OCI-LY1 (cell line): ENCODE results near the gene EPHB2.

Experiments used
- H2AFZ ChIP-seq: fragments of 200-600 bp; sonication (generic), shearing (Covaris generic); 2 replicates; pipeline ENCODE4 v1.6.0; 2014; ENCODE audit warnings: antibody characterized with exemption, mild to moderate bottlenecking, low read length
- H3F3A ChIP-seq: fragments of 200-600 bp; sonication (generic), shearing (Covaris generic); 2 replicates; pipeline ENCODE4 v1.6.0; 2014; ENCODE audit warnings: mild to moderate bottlenecking, antibody characterized with exemption, low read length, moderate library complexity; ENCODE audit not compliant: insufficient read depth
- H3K27ac ChIP-seq: fragments of 200-600 bp; sonication (generic); 2 replicates; pipeline ENCODE4 v1.5.1; 2014; ENCODE audit warnings: low read length, mixed run types, mild to moderate bottlenecking, low read depth; ENCODE audit not compliant: poor library complexity, severe bottlenecking
- H3K27me3 ChIP-seq: fragments of 200-600 bp; sonication (generic); 2 replicates; pipeline ENCODE4 v1.6.0; 2014; ENCODE audit warnings: antibody characterized with exemption, mild to moderate bottlenecking, low read length, moderate library complexity; ENCODE audit not compliant: insufficient read depth
- H3K36me3 ChIP-seq: fragments of 200-600 bp; sonication (generic); 2 replicates; pipeline ENCODE4 v1.6.1; 2014; ENCODE audit warnings: mild to moderate bottlenecking, antibody characterized with exemption, low read length, moderate library complexity, mixed read lengths; ENCODE audit not compliant: insufficient read depth
- H3K4me1 ChIP-seq: fragments of 200-600 bp; sonication (generic); 2 replicates; pipeline ENCODE4 v1.5.1; 2014; ENCODE audit warnings: mild to moderate bottlenecking, low read length, moderate library complexity; ENCODE audit not compliant: insufficient read depth, severe bottlenecking
- H3K4me2 ChIP-seq: fragments of 200-600 bp; sonication (generic), shearing (Covaris generic); 2 replicates; pipeline ENCODE4 v1.6.1; 2014; ENCODE audit warnings: low read length
- H3K4me3 ChIP-seq: fragments of 200-600 bp; sonication (generic); 2 replicates; pipeline ENCODE4 v1.5.1; 2014; ENCODE audit warnings: low read length, low read depth, mild to moderate bottlenecking, mixed read lengths; ENCODE audit not compliant: poor library complexity, severe bottlenecking
- H3K79me2 ChIP-seq: fragments of 200-600 bp; shearing (Covaris generic); 2 replicates; pipeline ENCODE4 v1.6.1; 2016; ENCODE audit warnings: mixed run types, low read length, mixed read lengths; ENCODE audit not compliant: insufficient read depth
- H3K9ac ChIP-seq: fragments of 200-600 bp; sonication (generic), shearing (Covaris generic); 2 replicates; pipeline ENCODE4 v1.6.1; 2014; ENCODE audit warnings: mild to moderate bottlenecking, low read length, mixed read lengths
- H3K9me2 ChIP-seq: fragments of 200-600 bp; sonication (generic), shearing (Covaris generic); 2 replicates; pipeline ENCODE4 v1.6.1; 2014; ENCODE audit warnings: low read depth, mild to moderate bottlenecking, low read length, mixed read lengths
- H3K9me3 ChIP-seq: fragments of 200-600 bp; shearing (Covaris generic); 2 replicates; pipeline ENCODE4 v1.6.1; 2014; ENCODE audit warnings: low read length, mixed read lengths
- H4K20me1 ChIP-seq: fragments of 200-600 bp; sonication (generic), shearing (Covaris generic); 2 replicates; pipeline ENCODE4 v1.6.0; 2016; ENCODE audit warnings: mild to moderate bottlenecking, low read length; ENCODE audit not compliant: insufficient read depth
- CTCF ChIP-seq: fragments of 200-600 bp; sonication (generic), shearing (Covaris generic); IDR thresholded peaks from 2 replicates; pipeline ENCODE4 v1.5.1; 2017; ENCODE audit warnings: mild to moderate bottlenecking, antibody characterized with exemption, low read length, moderate library complexity, mixed read lengths
- EZH2 ChIP-seq: fragments of 200-600 bp; sonication (generic), shearing (Covaris generic); IDR thresholded peaks from 2 replicates; pipeline ENCODE4 v1.8.0; 2017; ENCODE audit warnings: borderline replicate concordance, mixed run types, mild to moderate bottlenecking, antibody characterized with exemption, low read length, moderate library complexity, mixed read lengths

EPHB2 gene

GRCh38 chr1:22795366-22795714 lies 84.7 kb downstream of the EPHB2 start:
- Histone ChIP-seq H3K9ac (no peak overlapping the region), H2AFZ (no peak overlapping the region), H3F3A (no peaks in the 10 kb centered on the region), H4K20me1 (no peaks in the 10 kb centered on the region), H3K4me2 (no peak overlapping the region), H3K79me2 (no peaks in the 10 kb centered on the region), H3K27me3 (no peaks in the 10 kb centered on the region), H3K27ac (no peak overlapping the region), H3K4me1 (no peaks in the 10 kb centered on the region), H3K4me3 (no peak overlapping the region), H3K9me2 (no peaks in the 10 kb centered on the region), H3K36me3 (no peaks in the 10 kb centered on the region; the same call in 1 of the 2 replicates), H3K9me3 (no peaks in the 10 kb centered on the region)
- TF ChIP-seq CTCF (no peak), EZH2 (no peak)

- Histone ChIP-seq H3K9me3 (no peaks in the 10 kb centered on the region), H3F3A (no peaks in the 10 kb centered on the region), H3K27ac (no peak overlapping the region), H3K4me3 (no peak overlapping the region), H2AFZ (no peak overlapping the region), H3K9me2 (no peaks in the 10 kb centered on the region), H4K20me1 (no peaks in the 10 kb centered on the region), H3K36me3 (no peaks in the 10 kb centered on the region; the same call in 1 of the 2 replicates), H3K4me2 (no peak overlapping the region), H3K79me2 (no peaks in the 10 kb centered on the region), H3K27me3 (no peaks in the 10 kb centered on the region), H3K4me1 (no peaks in the 10 kb centered on the region), H3K9ac (no peak overlapping the region)
- no peak for TF ChIP-seq EZH2
- TF ChIP-seq CTCF, result no peak
Observed at GRCh38 chr1:22796642-22797041, 86.0 kb downstream of the EPHB2 start.

- H4K20me1 ChIP-seq, result no peaks in the 10 kb centered on the region
- H3K27me3 ChIP-seq, result no peaks in the 10 kb centered on the region
- no peaks in the 10 kb centered on the region for H3F3A ChIP-seq
- no peak overlapping the region for H2AFZ ChIP-seq
- no peaks in the 10 kb centered on the region for H3K9me3 ChIP-seq
- H3K4me1 ChIP-seq, result no peaks in the 10 kb centered on the region
- no peak overlapping the region for H3K9ac ChIP-seq
- no peak for TF ChIP-seq EZH2
- TF ChIP-seq CTCF, result no peak
- H3K4me3 ChIP-seq, result no peak overlapping the region
- no peak overlapping the region for H3K4me2 ChIP-seq
- H3K27ac ChIP-seq, result no peak overlapping the region
- H3K79me2 ChIP-seq, result no peaks in the 10 kb centered on the region
- no peaks in the 10 kb centered on the region; the same call in 1 of the 2 replicates for H3K36me3 ChIP-seq
- no peaks in the 10 kb centered on the region for H3K9me2 ChIP-seq
Observed at GRCh38 chr1:22798083-22798482, 87.4 kb downstream of the EPHB2 start.
